GM23248 (cell line): ENCODE data around the gene MRPL9. TPM values are rescaled to one million over a fixed set of nuclear protein-coding genes. Genes with fewer than 3 reads are reported as not detected.
"Not testable (repeated sequence)": the region's sequence is repeated elsewhere in the genome, so short reads cannot be mapped to it uniquely, and the experiment has no call there.

Experiments used
- DNase-seq: peaks from one replicate; pipeline ENCODE4 v3.0.0-alpha.2; 2015
- H2AFZ ChIP-seq: fragments of 200-600 bp; sonication (generic); 2 replicates; pipeline ENCODE4 v1.6.1; 2016; ENCODE audit warnings: antibody characterized with exemption
- H3F3A ChIP-seq: fragments of 200-600 bp; sonication (generic); 2 replicates; pipeline ENCODE4 v1.6.1; 2016; ENCODE audit warnings: mild to moderate bottlenecking, antibody characterized with exemption, mixed run types; ENCODE audit not compliant: insufficient read depth
- H3K27ac ChIP-seq: fragments of 200-600 bp; sonication (generic); 2 replicates; pipeline ENCODE4 v1.5.1; 2016; ENCODE audit warnings: mild to moderate bottlenecking
- H3K27me3 ChIP-seq: fragments of 200-600 bp; sonication (generic); replicated peaks from 2 replicates; pipeline ENCODE4 v1.6.1; 2016; ENCODE audit warnings: mild to moderate bottlenecking; ENCODE audit not compliant: insufficient read depth
- H3K36me3 ChIP-seq: fragments of 200-600 bp; sonication (generic); 2 replicates; pipeline ENCODE4 v1.6.1; 2016; ENCODE audit warnings: low read depth, mild to moderate bottlenecking
- H3K4me1 ChIP-seq: fragments of 200-600 bp; sonication (generic); 2 replicates; pipeline ENCODE4 v1.6.1; 2016; ENCODE audit warnings: mild to moderate bottlenecking; ENCODE audit not compliant: insufficient read depth
- H3K4me2 ChIP-seq: fragments of 200-600 bp; sonication (generic); one replicate; pipeline ENCODE4 v1.6.1; 2016; ENCODE audit warnings: mild to moderate bottlenecking; ENCODE audit not compliant: unreplicated experiment
- H3K4me3 ChIP-seq: fragments of 200-600 bp; sonication (generic); 2 replicates; pipeline ENCODE4 v1.5.1; 2016; ENCODE audit warnings: mild to moderate bottlenecking
- H3K79me2 ChIP-seq: fragments of 200-600 bp; sonication (generic); 2 replicates; pipeline ENCODE4 v1.6.1; 2016; ENCODE audit warnings: mild to moderate bottlenecking; ENCODE audit not compliant: insufficient read depth
- H3K9ac ChIP-seq: fragments of 200-600 bp; sonication (generic); 2 replicates; pipeline ENCODE4 v1.6.1; 2016; ENCODE audit warnings: mild to moderate bottlenecking
- H3K9me2 ChIP-seq: fragments of 200-600 bp; sonication (generic); 2 replicates; pipeline ENCODE4 v1.6.1; 2016; ENCODE audit warnings: mixed run types, mild to moderate bottlenecking, moderate library complexity; ENCODE audit not compliant: insufficient read depth
- H3K9me3 ChIP-seq: fragments of 200-600 bp; sonication (generic); one replicate; pipeline ENCODE4 v1.6.1; 2017; ENCODE audit warnings: low read depth
- H4K20me1 ChIP-seq: fragments of 200-600 bp; sonication (generic); 2 replicates; pipeline ENCODE4 v1.6.0; 2016; ENCODE audit not compliant: insufficient read depth
- EZH2 ChIP-seq: fragments of 200-600 bp; sonication (generic); IDR thresholded peaks from 2 replicates; pipeline ENCODE4 v1.6.1; 2018; ENCODE audit warnings: antibody characterized with exemption, mild to moderate bottlenecking; ENCODE audit not compliant: insufficient read depth, poor library complexity, severe bottlenecking
- EZH2phosphoT487 ChIP-seq: fragments of 200-600 bp; sonication (generic); IDR thresholded peaks from 2 replicates; pipeline ENCODE4 v1.6.1; 2018; ENCODE audit warnings: antibody characterized with exemption, moderate library complexity, mild to moderate bottlenecking, low read depth; ENCODE audit not compliant: insufficient read depth
- WGBS, 2 experiments: methylation state at CpG; one replicate each; pipeline ENCODE4 v1.1.6; 2015 to 2017; ENCODE audit warnings: low lambda C conversion rate in 2 of 2, low coverage in 1 of 2; ENCODE audit errors: missing lambda C conversion rate in 2 of 2; 5-methylcytosine and 5-hydroxymethylcytosine counted together
- in situ Hi-C: fragments of 300-500 bp; cut with MboI; formaldehyde crosslinking; loops from 2 replicates; pipeline ENCODE4 v1.15.0; 2020
- polyA plus RNA-seq: library from polyadenylated mRNA; unstranded; fragments of >200 nt; fragmentation: Nextera tagmentation; extraction: Ambion mirVana; gene quantifications from 2 replicates; pipeline ENCODE4 v1.2.1, GENCODE V29; 2016
- total RNA-seq: library from RNA; depleted of rRNA; stranded (reverse); fragments of >200 nt; shearing (Covaris generic); gene quantifications from 2 replicates; pipeline ENCODE4 v1.2.3, GENCODE V29; 2014

The MRPL9 gene
- total and polyA plus RNA-seq, 2 experiments from 2014 or later, result 62.1 to 74.9 TPM

DNA sequence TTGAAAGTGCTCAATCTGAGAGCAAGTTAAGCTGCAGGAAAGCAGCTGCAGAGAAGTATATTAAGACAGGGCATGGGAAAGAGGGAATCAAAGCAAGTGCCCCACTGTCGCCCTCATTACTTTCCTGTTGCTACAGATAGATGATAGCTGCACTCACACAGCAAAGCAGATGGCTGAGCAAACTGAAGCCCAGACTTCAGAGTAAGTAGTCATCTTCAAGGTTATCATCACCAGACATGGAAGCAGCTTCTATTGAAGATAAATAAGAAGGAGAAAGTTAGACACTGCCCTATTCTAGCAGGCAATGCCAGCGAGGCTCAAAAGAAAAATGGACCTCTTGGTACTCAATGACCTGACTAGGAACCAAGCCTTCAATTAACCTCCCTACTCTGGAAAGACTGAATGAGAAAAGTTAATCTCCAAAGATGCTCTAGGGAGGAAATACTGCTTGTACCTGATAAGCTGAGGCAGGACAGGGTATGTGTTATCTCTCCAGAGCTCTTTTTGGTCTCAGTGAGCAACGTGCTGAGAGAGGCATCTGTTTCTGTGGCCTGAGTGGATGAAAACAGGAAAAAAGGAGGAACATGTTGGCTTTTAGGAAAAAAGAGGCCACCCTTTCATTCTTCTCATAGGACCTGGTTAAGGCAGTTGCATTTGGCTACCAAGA lies 11.1 kb upstream of the MRPL9 start:
- Histone ChIP-seq H3K27ac (no peak overlapping the region), H3K27me3 (no peaks in the 10 kb centered on the region), H3K4me3 (no peak overlapping the region), H3K9me2 (no peaks in the 10 kb centered on the region; the same call in 1 of the 2 replicates), H3K9ac (no peak overlapping the region), H3K79me2 (no peaks in the 10 kb centered on the region), H3K9me3 (no peaks in the 10 kb centered on the region), H3K4me1 (no peaks in the 10 kb centered on the region), H3K36me3 (no peaks in the 10 kb centered on the region), H3K4me2 (no peak overlapping the region), H2AFZ (no peak overlapping the region), H3F3A (no peaks in the 10 kb centered on the region), H4K20me1 (no peaks in the 10 kb centered on the region)
- in situ Hi-C loops, result no loop called here
- WGBS, 2 experiments, result 52 to 59% methylated on average over 3 of the region's 3 CpGs
- no peak for DNase-seq
- TF ChIP-seq EZH2 (no peak), EZH2phosphoT487 (no peak)

DNA sequence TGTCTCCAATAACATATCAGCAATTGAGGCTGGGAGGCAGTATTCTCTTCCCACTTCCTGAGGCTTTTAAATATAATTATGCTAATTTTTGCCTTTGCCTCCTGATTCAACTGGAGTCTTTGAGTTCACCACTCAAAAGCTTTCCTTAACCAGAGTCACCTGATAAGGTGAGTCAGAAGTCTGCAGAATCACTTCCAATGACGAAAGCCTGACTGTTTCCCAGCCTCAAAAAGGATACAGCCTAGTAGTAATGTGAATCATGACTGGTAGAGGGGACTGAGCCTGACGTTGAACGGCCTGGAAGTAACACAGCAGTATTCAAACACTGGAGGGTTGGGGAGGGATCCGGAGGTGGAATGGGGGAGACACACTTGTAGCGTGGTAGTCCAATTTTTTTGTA lies 10.4 kb upstream of the MRPL9 start:
- H3K9ac ChIP-seq, result no peak overlapping the region
- H3F3A ChIP-seq, result no peaks in the 10 kb centered on the region
- H3K9me2 ChIP-seq, result no peaks in the 10 kb centered on the region; the same call in 1 of the 2 replicates
- no peaks in the 10 kb centered on the region for H3K79me2 ChIP-seq
- peak; percentile 80 for DNase-seq
- TF ChIP-seq EZH2phosphoT487 (no peak), EZH2 (no peak)
- no peaks in the 10 kb centered on the region for H3K9me3 ChIP-seq
- no peaks in the 10 kb centered on the region for H3K27me3 ChIP-seq
- H3K4me2 ChIP-seq, result no peak overlapping the region
- in situ Hi-C loops, result no loop called here
- H3K4me3 ChIP-seq, result no peak overlapping the region
- H3K36me3 ChIP-seq, result no peaks in the 10 kb centered on the region
- no peaks in the 10 kb centered on the region for H4K20me1 ChIP-seq
- 32 to 45% methylated on average over 5 of the region's 5 CpGs for WGBS, 2 experiments
- H3K4me1 ChIP-seq, result no peaks in the 10 kb centered on the region
- H2AFZ ChIP-seq, result no peak overlapping the region
- no peak overlapping the region for H3K27ac ChIP-seq

- DNase-seq, H3K79me2 ChIP-seq, H3K36me3 ChIP-seq, H3K4me3 ChIP-seq, H2AFZ ChIP-seq, H3K27ac ChIP-seq, H3K9ac ChIP-seq, H3F3A ChIP-seq, H3K4me1 ChIP-seq, H3K4me2 ChIP-seq, H4K20me1 ChIP-seq, H3K27me3 ChIP-seq, H3K9me3 ChIP-seq, in situ Hi-C loops, H3K9me2 ChIP-seq: not testable (repeated sequence)
- WGBS, 2 experiments, result 84 to 92% methylated on average over 4 to 33 of the region's 34 CpGs
These were observed 6.0 kb upstream of the MRPL9 start for GRCh38 chr1:151769270-151769669.

- H3K36me3 ChIP-seq, H3K4me1 ChIP-seq, DNase-seq, H3K27me3 ChIP-seq, H3K4me3 ChIP-seq, H4K20me1 ChIP-seq, H3K9ac ChIP-seq, in situ Hi-C loops, H3K4me2 ChIP-seq, H3K9me2 ChIP-seq, H2AFZ ChIP-seq, H3K27ac ChIP-seq, H3K9me3 ChIP-seq, H3F3A ChIP-seq: not testable (repeated sequence)
- H3K79me2 ChIP-seq, result peaks cover 12% of the 10 kb centered on the region; the same call in 1 of the 2 replicates
- WGBS, 2 experiments, result 25 to 41% methylated on average over 3 of the region's 7 CpGs
These were observed 5.2 kb upstream of the MRPL9 start for GRCh38 chr1:151768351-151769066.
